Natural killer cell (primary cell): ENCODE measurements around the gene HEPACAM2. TPM values are rescaled to one million over a fixed set of nuclear protein-coding genes. Genes with fewer than 3 reads are reported as not detected.

Experiments used
- ATAC-seq, 3 donors: fragments of 150-1000 bp in 2 of 3; fragments of 200-7000 bp in 1 of 3; cut with Tn5 transposase; 1 replicate in 1 of 3; 2 replicates in 2 of 3; pipeline ENCODE4 v1.10.0; 2021; ENCODE audit warnings: mild to moderate bottlenecking in 2 of 3, moderate library complexity in 2 of 3
- DNase-seq, 2 donors: peaks; one replicate each; pipeline versions ENCODE4 v3.0.0 to v3.0.0-alpha.2; 2013 to 2021; ENCODE audit warnings: mixed read lengths in 1 of 2
- H3K27ac ChIP-seq: one replicate; pipeline ENCODE4 v1.5.1; 2013; ENCODE audit warnings: mild to moderate bottlenecking, low read length
- H3K27me3 ChIP-seq: one replicate; pipeline ENCODE4 v1.6.1; 2013; ENCODE audit warnings: low read length; ENCODE audit not compliant: control insufficient read depth, insufficient read depth
- H3K36me3 ChIP-seq: one replicate; pipeline ENCODE4 v1.6.1; 2013; ENCODE audit warnings: low read length; ENCODE audit not compliant: control insufficient read depth, insufficient read depth
- H3K4me1 ChIP-seq: one replicate; pipeline ENCODE4 v1.6.1; 2013; ENCODE audit warnings: low read length; ENCODE audit not compliant: control insufficient read depth, insufficient read depth
- H3K4me3 ChIP-seq: one replicate; pipeline ENCODE4 v1.5.1; 2013; ENCODE audit warnings: low read length
- H3K9me3 ChIP-seq: one replicate; pipeline ENCODE4 v1.6.1; 2013; ENCODE audit warnings: low read length; ENCODE audit not compliant: control insufficient read depth, insufficient read depth
- H3K27ac Mint-ChIP-seq, 2 donors: one replicate each; pipeline ENCODE4 v1.8.0; 2022; ENCODE audit warnings: mild to moderate bottlenecking in 2 of 2, mixed read lengths in 2 of 2, moderate library complexity in 1 of 2
- H3K27me3 Mint-ChIP-seq, 2 donors: one replicate each; pipeline ENCODE4 v1.8.0; 2022; ENCODE audit warnings: low read depth in 2 of 2, mixed read lengths in 2 of 2
- H3K36me3 Mint-ChIP-seq: one replicate; pipeline ENCODE4 v1.8.0; 2022; ENCODE audit warnings: mixed read lengths
- H3K4me1 Mint-ChIP-seq, 2 donors: one replicate each; pipeline ENCODE4 v1.8.0; 2022; ENCODE audit warnings: mixed read lengths in 2 of 2
- H3K4me3 Mint-ChIP-seq: one replicate; pipeline ENCODE4 v1.8.0; 2022; ENCODE audit warnings: mild to moderate bottlenecking, moderate library complexity, mixed read lengths
- H3K9me3 Mint-ChIP-seq, 2 donors: one replicate each; pipeline ENCODE4 v1.8.0; 2022; ENCODE audit warnings: mixed read lengths in 2 of 2
- CTCF ChIP-seq: fragments of 200-600 bp; IDR thresholded peaks from one replicate; pipeline ENCODE4 v1.8.0; 2022; ENCODE audit warnings: antibody characterized with exemption
- WGBS: methylation state at CpG from one replicate; pipeline ENCODE4 v1.1.7; 2013; ENCODE audit warnings: missing lambda C conversion rate; ENCODE audit not compliant: insufficient coverage; 5-methylcytosine and 5-hydroxymethylcytosine counted together
- intact Hi-C: fragments of 100-400 bp; cut with micrococcal nuclease; formaldehyde crosslinking; loops from one replicate; pipeline ENCODE4 v1.14.2; 2022
- total RNA-seq, 4 donors: library from RNA; stranded (reverse); fragments of 120-200 nt in 1 of 4; gene quantifications; one replicate each; pipeline versions ENCODE4 v1.2.3 to v1.2.4, GENCODE V29; 2013 to 2022

Gene HEPACAM2
- total RNA-seq, 3 donors from 2014 or later (not counting 1 experiment from before 2014, with no cell fraction given): not detected

DNA sequence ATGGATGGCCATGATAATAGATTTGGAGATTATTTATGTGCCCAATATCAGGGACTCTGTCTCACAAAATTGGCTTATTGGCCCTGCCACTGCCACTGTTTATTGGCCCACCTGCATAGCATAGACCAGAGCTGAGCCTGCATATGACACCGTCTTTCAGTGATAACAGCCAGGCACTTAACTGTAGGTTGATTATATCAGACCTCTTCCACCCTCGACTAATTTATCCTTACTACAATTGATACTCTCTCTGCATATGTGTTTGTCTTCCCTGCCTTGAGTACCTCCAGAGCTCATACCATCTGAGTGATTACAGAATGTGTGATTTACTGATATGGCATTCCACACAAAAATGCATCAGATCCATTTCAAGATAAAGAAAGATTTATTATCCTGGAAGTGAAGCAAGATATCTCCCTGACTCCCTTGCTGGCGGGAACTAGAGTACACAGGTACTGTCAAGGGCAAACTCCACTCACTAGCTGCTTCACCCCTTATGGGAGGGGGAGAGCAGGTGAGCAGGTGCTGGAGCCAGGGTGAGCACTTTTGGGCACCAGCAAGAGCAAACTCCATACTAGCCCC lies 65.0 kb downstream of the HEPACAM2 start:
- no peak overlapping the region for H3K4me3 Mint-ChIP-seq
- no peaks in the 10 kb centered on the region for H3K4me1 ChIP-seq
- peaks cover 4% of the 10 kb centered on the region for H3K9me3 ChIP-seq
- H3K9me3 Mint-ChIP-seq: no peaks in the 10 kb centered on the region
- ATAC-seq (no peak), DNase-seq (no peak)
- H3K36me3 ChIP-seq: no peaks in the 10 kb centered on the region
- no peaks in the 10 kb centered on the region for H3K4me1 Mint-ChIP-seq
- H3K27ac Mint-ChIP-seq: no peak overlapping the region
- intact Hi-C loops: no loop called here
- no peak for TF ChIP-seq CTCF
- no peaks in the 10 kb centered on the region for H3K36me3 Mint-ChIP-seq
- no peak overlapping the region for H3K4me3 ChIP-seq
- H3K27ac ChIP-seq: no peak overlapping the region
- peaks cover 12 to 30% of the 10 kb centered on the region in 2 donors for H3K27me3 Mint-ChIP-seq
- 91% methylated on average over 3 of the region's 3 CpGs for whole genome bisulfite sequencing
- H3K27me3 ChIP-seq: no peaks in the 10 kb centered on the region

DNA sequence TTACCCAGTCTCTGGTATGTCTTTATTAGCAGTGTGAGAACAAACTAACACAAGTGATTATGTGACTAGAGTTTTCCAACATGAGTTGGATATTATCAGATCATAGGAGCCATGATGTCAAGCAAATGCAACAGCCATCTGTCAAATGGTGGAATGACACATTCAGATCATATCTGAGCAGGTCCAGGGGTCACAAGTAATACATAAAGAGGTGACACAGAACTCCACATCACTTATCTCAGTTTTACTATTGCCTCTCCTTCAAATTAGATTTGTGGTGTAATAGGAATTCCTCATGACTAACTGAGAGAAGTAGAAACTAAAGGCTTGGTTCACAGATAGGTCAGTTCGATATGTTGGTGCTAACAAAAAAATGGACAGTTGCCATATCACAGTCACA lies 65.9 kb downstream of the HEPACAM2 start:
- Histone ChIP-seq H3K4me3 (no peak overlapping the region), H3K4me1 (no peaks in the 10 kb centered on the region), H3K27ac (no peak overlapping the region), H3K9me3 (peaks cover 4% of the 10 kb centered on the region), H3K27me3 (no peaks in the 10 kb centered on the region), H3K36me3 (no peaks in the 10 kb centered on the region)
- Mint-ChIP-seq H3K4me3 (no peak overlapping the region), H3K27me3 (peaks cover 14 to 30% of the 10 kb centered on the region in 2 donors), H3K36me3 (no peaks in the 10 kb centered on the region), H3K27ac (no peak overlapping the region), H3K4me1 (no peaks in the 10 kb centered on the region), H3K9me3 (no peaks in the 10 kb centered on the region)
- ATAC-seq: no peak
- intact Hi-C loops: no loop called here
- TF ChIP-seq CTCF: no peak
- WGBS: no CpG with 5 or more reads among the region's 1 CpG
- no peak for DNase-seq

GRCh38 chr7:93159490-93159889 lies 66.8 kb downstream of the HEPACAM2 start:
- Mint-ChIP-seq H3K9me3 (no peaks in the 10 kb centered on the region), H3K27ac (no peak overlapping the region)

More at GRCh38 chr7:93159490-93159889, 66.8 kb downstream of the HEPACAM2 start:
- 98% methylated on average over 3 of the region's 3 CpGs for WGBS
- DNase-seq (no peak), ATAC-seq (no peak)
- no peaks in the 10 kb centered on the region for H3K36me3 ChIP-seq
- no peak overlapping the region for H3K4me3 ChIP-seq
- Mint-ChIP-seq H3K27me3 (peaks cover 14 to 30% of the 10 kb centered on the region in 2 donors), H3K4me3 (no peak overlapping the region), H3K4me1 (no peaks in the 10 kb centered on the region), H3K36me3 (no peaks in the 10 kb centered on the region)
- no peak overlapping the region for H3K27ac ChIP-seq
- intact Hi-C loops: no loop called here
- TF ChIP-seq CTCF: no peak
- H3K4me1 ChIP-seq: no peaks in the 10 kb centered on the region
- H3K9me3 ChIP-seq: peaks cover 4% of the 10 kb centered on the region
- H3K27me3 ChIP-seq: no peaks in the 10 kb centered on the region
